Measurements from ENCODE around the gene MEGF6.

The MEGF6 gene

GRCh38 chr1:3644273-3644672 is 33.0 kb upstream of the MEGF6 start:
- DNase-seq (ENCODE audit: low read depth, low spot score): no peak

GRCh38 chr1:3642919-3643675 is 31.8 kb upstream of the MEGF6 start:
- DNase-seq (ENCODE audit: low read depth, low spot score): no peak

- no peak for DNase-seq (ENCODE audit: low read depth, low spot score)
Observed at GRCh38 chr1:3641816-3642215, 30.5 kb upstream of the MEGF6 start.

- DNase-seq (ENCODE audit: low read depth, low spot score): no peak
Observed at GRCh38 chr1:3641046-3641760, 29.9 kb upstream of the MEGF6 start.

GRCh38 chr1:3640121-3640837 is 29.0 kb upstream of the MEGF6 start:
- DNase-seq (ENCODE audit: low read depth, low spot score): no peak

- no peak for DNase-seq (ENCODE audit: low read depth, low spot score)
Observed at GRCh38 chr1:3639397-3639911, 28.1 kb upstream of the MEGF6 start.

GRCh38 chr1:3638676-3639075 is 27.4 kb upstream of the MEGF6 start:
- no peak for DNase-seq (ENCODE audit: low read depth, low spot score)

GRCh38 chr1:3638027-3638426 is 26.7 kb upstream of the MEGF6 start:
- no peak for DNase-seq (ENCODE audit: low read depth, low spot score)

GRCh38 chr1:3636531-3636930 is 25.2 kb upstream of the MEGF6 start:
- no peak for DNase-seq (ENCODE audit: low read depth, low spot score)

GRCh38 chr1:3636080-3636479 is 24.8 kb upstream of the MEGF6 start:
- no peak for DNase-seq (ENCODE audit: low read depth, low spot score)

GRCh38 chr1:3634059-3634800 is 22.9 kb upstream of the MEGF6 start:
- DNase-seq (ENCODE audit: low read depth, low spot score): no peak

GRCh38 chr1:3633344-3634058 is 22.2 kb upstream of the MEGF6 start:
- DNase-seq (ENCODE audit: low read depth, low spot score): no peak

- DNase-seq (ENCODE audit: low read depth, low spot score): no peak
Observed at GRCh38 chr1:3632716-3633343, 21.5 kb upstream of the MEGF6 start.

- no peak for DNase-seq (ENCODE audit: low read depth, low spot score)
Observed at GRCh38 chr1:3632298-3632697, 21.0 kb upstream of the MEGF6 start.

- DNase-seq (ENCODE audit: low read depth, low spot score): no peak
Observed at GRCh38 chr1:3631320-3632260, 20.3 kb upstream of the MEGF6 start.

GRCh38 chr1:3630914-3631313 is 19.6 kb upstream of the MEGF6 start:
- no peak for DNase-seq (ENCODE audit: low read depth, low spot score)

GRCh38 chr1:3630161-3630611 is 18.9 kb upstream of the MEGF6 start:
- no peak for DNase-seq (ENCODE audit: low read depth, low spot score)

- no peak for DNase-seq (ENCODE audit: low read depth, low spot score)
Observed at GRCh38 chr1:3629561-3630160, 18.4 kb upstream of the MEGF6 start.

- peak; percentile 39 for DNase-seq (ENCODE audit: low read depth, low spot score)
Observed at GRCh38 chr1:3628445-3628844, 17.1 kb upstream of the MEGF6 start.
